Endodermal cell (in vitro differentiated cells): ENCODE measurements around the gene CDK7. TPM values are rescaled to one million over a fixed set of nuclear protein-coding genes. Genes with fewer than 3 reads are reported as not detected.

Experiments used
- DNase-seq: peaks from one replicate; pipeline ENCODE4 v3.0.0-alpha.2; 2017
- H3K27ac ChIP-seq: 2 replicates; pipeline ENCODE4 v1.5.1; 2013; ENCODE audit warnings: mild to moderate bottlenecking, low read depth, low read length, moderate library complexity
- H3K27me3 ChIP-seq: 2 replicates; pipeline ENCODE4 v1.6.1; 2013; ENCODE audit warnings: mild to moderate bottlenecking, low read length, moderate library complexity; ENCODE audit not compliant: insufficient read depth, control insufficient read depth, poor library complexity, severe bottlenecking
- H3K36me3 ChIP-seq: 2 replicates; pipeline ENCODE4 v1.7.0; 2013; ENCODE audit warnings: mild to moderate bottlenecking, low read length, moderate library complexity; ENCODE audit not compliant: control insufficient read depth, insufficient read depth
- H3K4me1 ChIP-seq: one replicate; pipeline ENCODE4 v1.7.0; 2013; ENCODE audit warnings: low read length; ENCODE audit not compliant: control insufficient read depth, insufficient read depth
- H3K4me3 ChIP-seq: 2 replicates; pipeline ENCODE4 v1.5.1; 2013; ENCODE audit warnings: mild to moderate bottlenecking, low read length, moderate library complexity
- H3K9ac ChIP-seq: 2 replicates; pipeline ENCODE4 v1.6.1; 2013; ENCODE audit warnings: mild to moderate bottlenecking, low read length, moderate library complexity; ENCODE audit not compliant: poor library complexity, severe bottlenecking; ENCODE audit errors: extremely low read depth
- H3K9me3 ChIP-seq: 2 replicates; pipeline ENCODE4 v1.6.1; 2013; ENCODE audit warnings: mild to moderate bottlenecking, low read length, moderate library complexity; ENCODE audit not compliant: control insufficient read depth
- H3K27ac Mint-ChIP-seq: 2 replicates; pipeline ENCODE4 v1.8.0; 2020; ENCODE audit warnings: mixed read lengths
- H3K27me3 Mint-ChIP-seq: 2 replicates; pipeline ENCODE4 v1.8.0; 2021; ENCODE audit warnings: mild to moderate bottlenecking, mixed read lengths; ENCODE audit not compliant: insufficient read depth
- H3K36me3 Mint-ChIP-seq: 2 replicates; pipeline ENCODE4 v1.8.0; 2020; ENCODE audit warnings: low read depth, mixed read lengths
- H3K4me1 Mint-ChIP-seq: 2 replicates; pipeline ENCODE4 v1.8.0; 2020; ENCODE audit warnings: mixed read lengths
- H3K4me3 Mint-ChIP-seq: 2 replicates; pipeline ENCODE4 v1.8.0; 2020; ENCODE audit warnings: mild to moderate bottlenecking, moderate library complexity, mixed read lengths
- H3K9me3 Mint-ChIP-seq: 2 replicates; pipeline ENCODE4 v1.8.0; 2020; ENCODE audit warnings: mild to moderate bottlenecking, mixed read lengths
- WGBS, 2 experiments: methylation state at CpG; one replicate each; pipeline versions ENCODE4 v1.1.5 to v1.1.7; 2013; ENCODE audit warnings: missing lambda C conversion rate in 2 of 2, mixed read lengths in 1 of 2; ENCODE audit not compliant: insufficient coverage in 1 of 2, insufficient read length in 1 of 2; 5-methylcytosine and 5-hydroxymethylcytosine counted together
- total RNA-seq, 2 donors: library from RNA; stranded (reverse); fragmentation: NEBNext Ultra II Directional in 1 of 2; extraction: Animal tissue kit (Norgen Biotek cat#: 25700) in 1 of 2; gene quantifications; 2 replicates in 1 of 2; 3 replicates in 1 of 2; pipeline ENCODE4 v1.2.1, GENCODE V29; 2021
- TF ChIP-seq, protein P1 (sequence below): fragments of 200-600 bp; sonication (generic); conservative IDR thresholded peaks from 2 replicates; pipeline ENCODE4 v1.5.0; 2021; ENCODE audit warnings: antibody characterized with exemption, mild to moderate bottlenecking

Gene CDK7
- total RNA-seq, 2 donors from 2014 or later = 49.7 to 52.0 TPM

DNA sequence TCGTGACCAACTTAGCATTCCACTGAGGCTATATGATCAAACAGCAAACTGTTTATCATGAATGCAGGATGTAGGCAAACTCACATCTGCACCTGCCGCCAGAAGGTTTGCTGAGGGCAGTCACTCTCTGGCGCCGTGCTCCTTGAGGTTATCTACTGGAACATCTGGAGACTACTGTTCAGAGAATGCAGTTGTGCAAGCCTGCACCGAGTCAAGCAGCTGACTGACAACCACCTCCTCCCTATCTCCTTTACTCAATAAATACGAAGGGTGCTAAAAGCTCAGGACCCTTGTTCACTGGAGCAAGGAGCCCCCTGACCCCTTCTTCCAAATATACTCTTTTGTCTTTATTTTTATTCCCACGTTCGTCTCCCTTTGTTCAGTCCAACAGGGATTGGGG is 70.8 kb downstream of the CDK7 start:
- H3K4me1 Mint-ChIP-seq = peaks cover 2% of the 10 kb centered on the region
- H3K27ac Mint-ChIP-seq = no peak overlapping the region
- Histone ChIP-seq H3K36me3 (peaks cover 7% of the 10 kb centered on the region), H3K27me3 (no peaks in the 10 kb centered on the region), H3K9me3 (peaks cover 16% of the 10 kb centered on the region), H3K27ac (no peak overlapping the region), H3K9ac (no peak overlapping the region), H3K4me1 (no peaks in the 10 kb centered on the region), H3K4me3 (no peak overlapping the region)
- DNase-seq = no peak
- TF ChIP-seq, protein P1, sequence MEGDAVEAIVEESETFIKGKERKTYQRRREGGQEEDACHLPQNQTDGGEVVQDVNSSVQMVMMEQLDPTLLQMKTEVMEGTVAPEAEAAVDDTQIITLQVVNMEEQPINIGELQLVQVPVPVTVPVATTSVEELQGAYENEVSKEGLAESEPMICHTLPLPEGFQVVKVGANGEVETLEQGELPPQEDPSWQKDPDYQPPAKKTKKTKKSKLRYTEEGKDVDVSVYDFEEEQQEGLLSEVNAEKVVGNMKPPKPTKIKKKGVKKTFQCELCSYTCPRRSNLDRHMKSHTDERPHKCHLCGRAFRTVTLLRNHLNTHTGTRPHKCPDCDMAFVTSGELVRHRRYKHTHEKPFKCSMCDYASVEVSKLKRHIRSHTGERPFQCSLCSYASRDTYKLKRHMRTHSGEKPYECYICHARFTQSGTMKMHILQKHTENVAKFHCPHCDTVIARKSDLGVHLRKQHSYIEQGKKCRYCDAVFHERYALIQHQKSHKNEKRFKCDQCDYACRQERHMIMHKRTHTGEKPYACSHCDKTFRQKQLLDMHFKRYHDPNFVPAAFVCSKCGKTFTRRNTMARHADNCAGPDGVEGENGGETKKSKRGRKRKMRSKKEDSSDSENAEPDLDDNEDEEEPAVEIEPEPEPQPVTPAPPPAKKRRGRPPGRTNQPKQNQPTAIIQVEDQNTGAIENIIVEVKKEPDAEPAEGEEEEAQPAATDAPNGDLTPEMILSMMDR = no peak
- WGBS, 2 experiments = 93 to 94% methylated on average over 8 of the region's 8 CpGs
- peaks cover 22% of the 10 kb centered on the region for H3K9me3 Mint-ChIP-seq
- H3K27me3 Mint-ChIP-seq = no peaks in the 10 kb centered on the region
- no peak overlapping the region for H3K4me3 Mint-ChIP-seq
- peaks cover 33% of the 10 kb centered on the region for H3K36me3 Mint-ChIP-seq

DNA sequence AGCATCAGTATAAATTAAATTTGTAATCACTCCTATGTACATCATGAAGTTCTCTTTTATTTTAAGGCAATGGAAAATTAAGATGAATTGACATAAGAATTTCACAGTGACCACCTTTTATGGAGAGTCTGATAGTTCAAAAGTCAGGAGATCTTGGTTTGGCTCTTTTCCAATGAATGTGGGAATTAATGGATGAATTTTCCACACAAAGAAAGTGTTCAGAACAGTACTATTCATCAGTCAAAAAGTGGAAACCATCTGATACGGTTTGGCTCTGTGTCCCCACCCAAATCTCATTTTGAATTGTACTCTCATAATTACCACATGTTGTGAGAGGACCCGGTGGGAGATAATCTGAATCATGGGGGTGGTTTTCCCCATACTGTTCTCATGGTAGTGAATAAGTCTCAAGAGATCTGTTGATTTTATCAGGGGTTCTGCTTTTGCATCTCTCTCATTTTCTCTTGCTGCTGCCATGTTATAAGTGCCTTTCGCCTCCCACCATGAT is 73.4 kb downstream of the CDK7 start:
- H3K9ac ChIP-seq = no peak overlapping the region
- DNase-seq = no peak
- H3K9me3 ChIP-seq = peaks cover 22% of the 10 kb centered on the region
- no peaks in the 10 kb centered on the region for H3K27me3 ChIP-seq
- H3K27ac Mint-ChIP-seq = no peak overlapping the region
- WGBS, 2 experiments = 82 to 87% methylated on average over 2 to 3 of the region's 3 CpGs
- H3K4me1 Mint-ChIP-seq = peaks cover 13% of the 10 kb centered on the region
- H3K4me3 Mint-ChIP-seq = no peak overlapping the region
- H3K27me3 Mint-ChIP-seq = no peaks in the 10 kb centered on the region
- no peak overlapping the region for H3K4me3 ChIP-seq
- peaks cover 7% of the 10 kb centered on the region for H3K36me3 ChIP-seq
- peaks cover 37% of the 10 kb centered on the region for H3K36me3 Mint-ChIP-seq
- H3K4me1 ChIP-seq = peaks cover 7% of the 10 kb centered on the region
- TF ChIP-seq, protein P1 = no peak
- H3K9me3 Mint-ChIP-seq = peaks cover 22% of the 10 kb centered on the region
- H3K27ac ChIP-seq = no peak overlapping the region

DNA sequence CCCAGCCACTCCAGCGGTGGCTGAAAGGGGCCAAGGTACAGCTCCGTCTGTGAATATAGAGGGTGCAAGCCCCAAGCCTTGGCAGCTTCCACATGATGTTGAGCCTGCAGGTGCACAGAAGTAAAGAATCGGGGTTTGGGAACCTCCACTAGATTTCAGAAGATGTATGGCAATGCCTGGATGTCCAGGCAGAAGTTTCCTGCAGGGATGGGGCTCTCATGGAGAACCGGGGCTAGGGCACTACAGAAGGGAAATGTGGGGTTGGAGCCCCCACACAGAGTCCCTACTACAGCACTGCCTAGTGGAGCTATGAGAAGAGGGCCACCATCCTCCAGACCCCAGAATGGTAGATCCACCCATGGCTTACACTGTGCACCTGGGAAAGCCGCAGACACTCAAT is 74.7 kb downstream of the CDK7 start:
- no peak overlapping the region for H3K27ac ChIP-seq
- H3K4me1 ChIP-seq = peaks cover 7% of the 10 kb centered on the region
- H3K36me3 ChIP-seq = peaks cover 7% of the 10 kb centered on the region
- H3K4me3 Mint-ChIP-seq = no peak overlapping the region
- DNase-seq = no peak
- H3K27me3 ChIP-seq = no peaks in the 10 kb centered on the region
- no peak overlapping the region for H3K9ac ChIP-seq
- H3K27me3 Mint-ChIP-seq = no peaks in the 10 kb centered on the region
- peaks cover 15% of the 10 kb centered on the region for H3K4me1 Mint-ChIP-seq
- peaks cover 37% of the 10 kb centered on the region for H3K36me3 Mint-ChIP-seq
- WGBS, 2 experiments = 96 to 97% methylated on average over 5 of the region's 5 CpGs
- H3K4me3 ChIP-seq = no peak overlapping the region
- no peak overlapping the region for H3K27ac Mint-ChIP-seq
- H3K9me3 ChIP-seq = peaks cover 22% of the 10 kb centered on the region
- TF ChIP-seq, protein P1 = no peak
- H3K9me3 Mint-ChIP-seq = peaks cover 22% of the 10 kb centered on the region
